Activated B cell treated with CpG ODN at 0.5 μM for 24 hours (primary cell): ENCODE measurements around the gene DIP2C. TPM values are rescaled to one million over a fixed set of nuclear protein-coding genes. Genes with fewer than 3 reads are reported as not detected.

ENCODE experiments used
- ATAC-seq: fragments of 200-7000 bp; cut with Tn5 transposase; one replicate; pipeline ENCODE4 v1.10.0; 2021; ENCODE audit warnings: low read depth, mild to moderate bottlenecking, moderate library complexity
- CTCF ChIA-PET: fragments of 350-600 bp; sonication (Branson Sonifier 250); formaldehyde crosslinking; loops from one replicate; lab custom pipeline; 2021; ENCODE audit warnings: antibody characterized with exemption; lab: Charles Lee
- POLR2A ChIA-PET: fragments of 350-600 bp; sonication (Branson Sonifier 250); formaldehyde crosslinking; loops from one replicate; lab custom pipeline; 2021; ENCODE audit warnings: antibody characterized with exemption; lab: Charles Lee
- DNase-seq: peaks from one replicate; pipeline ENCODE4 v3.0.0; 2022
- H3K27ac Mint-ChIP-seq: one replicate; pipeline ENCODE4 v1.8.0; 2020; ENCODE audit warnings: mixed read lengths
- H3K27me3 Mint-ChIP-seq: one replicate; pipeline ENCODE4 v1.8.0; 2021; ENCODE audit warnings: mixed read lengths
- H3K36me3 Mint-ChIP-seq: one replicate; pipeline ENCODE4 v1.8.0; 2021; ENCODE audit warnings: low read depth, mixed read lengths
- H3K4me1 Mint-ChIP-seq: one replicate; pipeline ENCODE4 v1.8.0; 2021; ENCODE audit warnings: mixed read lengths
- H3K4me3 Mint-ChIP-seq: one replicate; pipeline ENCODE4 v1.8.0; 2020; ENCODE audit warnings: mild to moderate bottlenecking, mixed read lengths
- H3K9me3 Mint-ChIP-seq: one replicate; pipeline ENCODE4 v1.8.0; 2020; ENCODE audit warnings: mixed read lengths
- intact Hi-C: fragments of 100-400 bp; cut with micrococcal nuclease; formaldehyde crosslinking; loops from one replicate; pipeline ENCODE4 v1.15.1; 2024
- total RNA-seq: library from RNA; stranded (reverse); gene quantifications from 2 replicates; pipeline ENCODE4 v1.2.3, GENCODE V29; 2022
- TF ChIP-seq, protein P1 (sequence below): fragments of 200-600 bp; IDR thresholded peaks from one replicate; pipeline ENCODE4 v1.8.0; 2022; ENCODE audit warnings: antibody characterized with exemption, mild to moderate bottlenecking

DIP2C gene, protein sequence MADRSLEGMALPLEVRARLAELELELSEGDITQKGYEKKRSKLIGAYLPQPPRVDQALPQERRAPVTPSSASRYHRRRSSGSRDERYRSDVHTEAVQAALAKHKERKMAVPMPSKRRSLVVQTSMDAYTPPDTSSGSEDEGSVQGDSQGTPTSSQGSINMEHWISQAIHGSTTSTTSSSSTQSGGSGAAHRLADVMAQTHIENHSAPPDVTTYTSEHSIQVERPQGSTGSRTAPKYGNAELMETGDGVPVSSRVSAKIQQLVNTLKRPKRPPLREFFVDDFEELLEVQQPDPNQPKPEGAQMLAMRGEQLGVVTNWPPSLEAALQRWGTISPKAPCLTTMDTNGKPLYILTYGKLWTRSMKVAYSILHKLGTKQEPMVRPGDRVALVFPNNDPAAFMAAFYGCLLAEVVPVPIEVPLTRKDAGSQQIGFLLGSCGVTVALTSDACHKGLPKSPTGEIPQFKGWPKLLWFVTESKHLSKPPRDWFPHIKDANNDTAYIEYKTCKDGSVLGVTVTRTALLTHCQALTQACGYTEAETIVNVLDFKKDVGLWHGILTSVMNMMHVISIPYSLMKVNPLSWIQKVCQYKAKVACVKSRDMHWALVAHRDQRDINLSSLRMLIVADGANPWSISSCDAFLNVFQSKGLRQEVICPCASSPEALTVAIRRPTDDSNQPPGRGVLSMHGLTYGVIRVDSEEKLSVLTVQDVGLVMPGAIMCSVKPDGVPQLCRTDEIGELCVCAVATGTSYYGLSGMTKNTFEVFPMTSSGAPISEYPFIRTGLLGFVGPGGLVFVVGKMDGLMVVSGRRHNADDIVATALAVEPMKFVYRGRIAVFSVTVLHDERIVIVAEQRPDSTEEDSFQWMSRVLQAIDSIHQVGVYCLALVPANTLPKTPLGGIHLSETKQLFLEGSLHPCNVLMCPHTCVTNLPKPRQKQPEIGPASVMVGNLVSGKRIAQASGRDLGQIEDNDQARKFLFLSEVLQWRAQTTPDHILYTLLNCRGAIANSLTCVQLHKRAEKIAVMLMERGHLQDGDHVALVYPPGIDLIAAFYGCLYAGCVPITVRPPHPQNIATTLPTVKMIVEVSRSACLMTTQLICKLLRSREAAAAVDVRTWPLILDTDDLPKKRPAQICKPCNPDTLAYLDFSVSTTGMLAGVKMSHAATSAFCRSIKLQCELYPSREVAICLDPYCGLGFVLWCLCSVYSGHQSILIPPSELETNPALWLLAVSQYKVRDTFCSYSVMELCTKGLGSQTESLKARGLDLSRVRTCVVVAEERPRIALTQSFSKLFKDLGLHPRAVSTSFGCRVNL (N-terminal part only)
- total RNA-seq, result 0.37 and 0.49 TPM in 2 replicates

- intact Hi-C loops, result no loop called here
- Mint-ChIP-seq H3K27ac (no peak within 1 kb of the TSS), H3K4me3 (no peak within 1 kb of the TSS), H3K9me3 (no peaks in the 10 kb centered on the region), H3K4me1 (peaks cover 5% of the 10 kb centered on the region), H3K36me3 (no peaks in the 10 kb centered on the region), H3K27me3 (peaks cover 41% of the 10 kb centered on the region)
- TF ChIP-seq, protein P1, sequence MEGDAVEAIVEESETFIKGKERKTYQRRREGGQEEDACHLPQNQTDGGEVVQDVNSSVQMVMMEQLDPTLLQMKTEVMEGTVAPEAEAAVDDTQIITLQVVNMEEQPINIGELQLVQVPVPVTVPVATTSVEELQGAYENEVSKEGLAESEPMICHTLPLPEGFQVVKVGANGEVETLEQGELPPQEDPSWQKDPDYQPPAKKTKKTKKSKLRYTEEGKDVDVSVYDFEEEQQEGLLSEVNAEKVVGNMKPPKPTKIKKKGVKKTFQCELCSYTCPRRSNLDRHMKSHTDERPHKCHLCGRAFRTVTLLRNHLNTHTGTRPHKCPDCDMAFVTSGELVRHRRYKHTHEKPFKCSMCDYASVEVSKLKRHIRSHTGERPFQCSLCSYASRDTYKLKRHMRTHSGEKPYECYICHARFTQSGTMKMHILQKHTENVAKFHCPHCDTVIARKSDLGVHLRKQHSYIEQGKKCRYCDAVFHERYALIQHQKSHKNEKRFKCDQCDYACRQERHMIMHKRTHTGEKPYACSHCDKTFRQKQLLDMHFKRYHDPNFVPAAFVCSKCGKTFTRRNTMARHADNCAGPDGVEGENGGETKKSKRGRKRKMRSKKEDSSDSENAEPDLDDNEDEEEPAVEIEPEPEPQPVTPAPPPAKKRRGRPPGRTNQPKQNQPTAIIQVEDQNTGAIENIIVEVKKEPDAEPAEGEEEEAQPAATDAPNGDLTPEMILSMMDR, result no peak
- DNase-seq (no peak), ATAC-seq (no peak)
- CTCF ChIA-PET, result no interaction called here
- POLR2A ChIA-PET, result no interaction called here
Measured at GRCh38 chr10:689452-690371, at the start of gene DIP2C. Gene DIP2C (minus strand): TSS chr10:689668. CDS start chr10:689578, 90 bp downstream.

DNA sequence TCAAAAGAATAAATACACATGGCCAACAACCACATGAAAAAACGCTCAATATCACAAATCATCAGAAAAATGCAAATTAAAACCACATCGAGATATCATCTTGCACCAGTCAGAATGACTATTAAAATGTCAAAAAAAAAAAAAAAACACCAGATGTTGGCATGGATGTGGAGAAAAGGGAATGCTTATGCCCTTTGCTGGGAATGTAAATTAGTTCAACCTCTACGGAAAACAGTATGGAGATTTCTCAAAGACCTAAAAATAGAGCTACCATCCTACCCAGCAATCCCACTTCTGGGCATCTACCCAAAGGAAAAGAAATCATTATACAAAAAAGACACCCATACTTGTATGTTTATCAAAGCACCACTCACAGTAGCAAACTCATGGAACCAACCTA is 45.0 kb upstream of the DIP2C start:
- CTCF ChIA-PET, result no interaction called here
- POLR2A ChIA-PET, result no interaction called here
- no peak overlapping the region for H3K4me3 Mint-ChIP-seq

DNA sequence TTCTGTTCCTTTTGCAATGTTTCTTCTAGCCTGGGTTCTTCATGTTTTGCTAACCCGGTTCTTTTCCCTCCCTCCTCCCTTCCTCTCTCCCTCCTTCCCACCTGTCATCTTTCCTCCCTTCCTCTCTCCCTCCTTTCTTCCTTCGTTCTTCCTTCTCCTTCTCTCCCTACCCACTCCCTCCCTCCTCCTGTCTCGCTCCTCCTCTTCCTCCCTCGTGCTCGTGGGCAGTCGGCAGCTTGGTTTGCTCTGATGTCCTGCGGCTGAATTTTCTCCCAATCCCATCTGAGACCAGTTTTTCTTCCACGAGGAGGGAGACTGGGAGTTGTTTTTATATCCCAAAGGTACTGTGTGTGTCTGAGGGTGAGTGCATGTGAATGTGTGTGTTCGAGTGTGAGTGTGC is 43.6 kb upstream of the DIP2C start:
- TF ChIP-seq, protein P1, result no peak
- Mint-ChIP-seq H3K27me3 (no peaks in the 10 kb centered on the region), H3K9me3 (no peaks in the 10 kb centered on the region), H3K27ac (no peak overlapping the region), H3K4me1 (no peaks in the 10 kb centered on the region), H3K36me3 (no peaks in the 10 kb centered on the region), H3K4me3 (no peak overlapping the region)
- ATAC-seq, result no peak
- POLR2A ChIA-PET, result no interaction called here
- intact Hi-C loops, result no loop called here
- DNase-seq, result no peak
- CTCF ChIA-PET, result no interaction called here

More for the DNA sequence above, 45.0 kb upstream of the DIP2C start:
- intact Hi-C loops, result no loop called here
- Mint-ChIP-seq H3K4me1 (no peaks in the 10 kb centered on the region), H3K9me3 (no peaks in the 10 kb centered on the region), H3K27me3 (no peaks in the 10 kb centered on the region), H3K36me3 (no peaks in the 10 kb centered on the region), H3K27ac (no peak overlapping the region)
- no peak for DNase-seq
- no peak for ATAC-seq
- TF ChIP-seq, protein P1, result no peak

- DNase-seq (no peak), ATAC-seq (no peak)
- Mint-ChIP-seq H3K27me3 (no peaks in the 10 kb centered on the region), H3K36me3 (no peaks in the 10 kb centered on the region), H3K27ac (no peak overlapping the region), H3K4me1 (no peaks in the 10 kb centered on the region), H3K9me3 (no peaks in the 10 kb centered on the region), H3K4me3 (no peak overlapping the region)
- intact Hi-C loops, result no loop called here
- TF ChIP-seq, protein P1, result no peak
- ChIA-PET CTCF (no interaction called here), POLR2A (no interaction called here)
Measured at GRCh38 chr10:729213-729612, 39.7 kb upstream of the DIP2C start.
